Sigmoid colon (tissue), 7 donors: ENCODE data around the gene ARSI. TPM values are rescaled to one million over a fixed set of nuclear protein-coding genes. Genes with fewer than 3 reads are reported as not detected.
A peak's percentile ranks its signal among the peaks of the same experiment; 100 is the strongest.

Experiments used
- DNase-seq: peaks from one replicate; pipeline ENCODE4 v3.0.0-alpha.2; 2019
- H3K27ac ChIP-seq, 4 donors: fragments of 200-600 bp; sonication (generic); one replicate each; pipeline ENCODE4 v1.5.1; 2016 to 2019; ENCODE audit warnings: mild to moderate bottlenecking in 1 of 4
- H3K27me3 ChIP-seq, 3 donors: fragments of 200-600 bp; sonication (generic); one replicate each; pipeline ENCODE4 v1.5.1; 2019; ENCODE audit warnings: mild to moderate bottlenecking in 1 of 3
- H3K36me3 ChIP-seq, 4 donors: fragments of 200-600 bp; sonication (generic); one replicate each; pipeline ENCODE4 v1.5.1; 2016 to 2019
- H3K4me1 ChIP-seq, 4 donors: fragments of 200-600 bp; sonication (generic); one replicate each; pipeline ENCODE4 v1.5.1; 2017 to 2019
- H3K4me3 ChIP-seq, 4 donors: fragments of 200-600 bp; sonication (generic); one replicate each; pipeline ENCODE4 v1.5.1; 2017 to 2019; ENCODE audit warnings: mild to moderate bottlenecking in 2 of 4, moderate library complexity in 1 of 4
- H3K9me3 ChIP-seq, 4 donors: fragments of 200-600 bp in 3 of 4; sonication (generic) in 3 of 4; one replicate each; pipeline versions ENCODE4 v1.5.1 to v1.6.1; 2013 to 2019
- CTCF ChIP-seq, 4 experiments: fragments of 450-650 bp in 3 of 4; fragments of 200-600 bp in 1 of 4; IDR thresholded peaks; one replicate each; pipeline ENCODE4 v1.5.1; 2016 to 2019; ENCODE audit warnings: antibody characterized with exemption in 4 of 4, mild to moderate bottlenecking in 3 of 4, moderate library complexity in 2 of 4
- EP300 ChIP-seq, 4 donors: sonication (generic); formaldehyde crosslinking; IDR thresholded peaks; one replicate each; pipeline ENCODE4 v1.6.1; 2017; ENCODE audit warnings: antibody characterized with exemption in 4 of 4
- POLR2A ChIP-seq, 2 donors: fragments of 450-650 bp; IDR thresholded peaks; one replicate each; pipeline ENCODE4 v1.6.1; 2016; ENCODE audit warnings: antibody characterized with exemption in 2 of 2, mild to moderate bottlenecking in 2 of 2, moderate library complexity in 2 of 2
- POLR2AphosphoS5 ChIP-seq, 4 donors: sonication (generic); formaldehyde crosslinking; IDR thresholded peaks; one replicate each; pipeline ENCODE4 v1.6.1; 2017; ENCODE audit warnings: antibody characterized with exemption in 4 of 4
- WGBS, 2 donors: extraction: QIAGEN DNeasy Blood & Tissue Kit; methylation state at CpG; one replicate each; pipeline ENCODE4 v1.1.7; 2013; 5-methylcytosine and 5-hydroxymethylcytosine counted together
- intact Hi-C: fragments of 100-400 bp; cut with DNase I; formaldehyde crosslinking; loops from one replicate; pipeline ENCODE4 v1.15.1; 2023
- polyA plus RNA-seq, 3 donors: library from polyadenylated mRNA; stranded (reverse); fragments of 200-250 nt; gene quantifications; one replicate each; pipeline ENCODE4 v1.2.3, GENCODE V29; 2013
- total RNA-seq, 4 donors: library from RNA; depleted of rRNA; stranded (reverse); fragments of >200 nt; gene quantifications; one replicate each; pipeline ENCODE4 v1.1.0, GENCODE V29; 2016
- donor health status: healthy with polysubstance abuse.
- donor health status: Bipolar disorder and iron deficiency.
- donor health status: healthy.

ARSI gene
- total and polyA plus RNA-seq, 7 donors, result 0.63 to 3.3 (median 1.5) TPM; not detected in 2

- 76 to 83% methylated on average over 6 of the region's 6 CpGs for WGBS, 2 donors
- Histone ChIP-seq H3K36me3 (no peaks in the 10 kb centered on the region), H3K4me3 (no peak overlapping the region), H3K9me3 (no peaks in the 10 kb centered on the region), H3K27me3 (peaks cover 0 to 11% (median 0%) of the 10 kb centered on the region in 3 donors), H3K27ac (peak overlapping the region; percentile 36 to 78 (median 66)), H3K4me1 (peaks cover 0 to 73% (median 56%) of the 10 kb centered on the region in 4 donors)
- intact Hi-C loops, result no loop called here
- TF ChIP-seq CTCF (IDR thresholded peaks at IDR 0.05) (no peak), POLR2A (IDR thresholded peaks at IDR 0.05) (no peak)
- DNase-seq, result no peak
Observed at GRCh38 chr5:150299571-150300327, 3.0 kb downstream of the ARSI start.

GRCh38 chr5:150298701-150299451 lies 3.8 kb downstream of the ARSI start:
- Histone ChIP-seq H3K4me3 (no peak overlapping the region), H3K36me3 (no peaks in the 10 kb centered on the region), H3K27ac (peak overlapping the region; percentile 36 to 78 (median 66)), H3K9me3 (no peaks in the 10 kb centered on the region), H3K27me3 (peaks cover 0 to 11% (median 0%) of the 10 kb centered on the region in 3 donors), H3K4me1 (peaks cover 0 to 68% (median 54%) of the 10 kb centered on the region in 4 donors)
- DNase-seq, result peak; percentile 84
- no peak for TF ChIP-seq POLR2AphosphoS5 (IDR thresholded peaks at IDR 0.05)
- no peak for TF ChIP-seq CTCF (IDR thresholded peaks at IDR 0.05)
- no peak for TF ChIP-seq EP300 (IDR thresholded peaks at IDR 0.05)
- TF ChIP-seq POLR2A (IDR thresholded peaks at IDR 0.05), result no peak
- intact Hi-C loops, result no loop called here
- 82 to 86% methylated on average over 10 of the region's 10 CpGs for WGBS, 2 donors

GRCh38 chr5:150297934-150298595 lies 4.6 kb downstream of the ARSI start:
- H3K9me3 ChIP-seq, result no peaks in the 10 kb centered on the region
- H3K36me3 ChIP-seq, result no peaks in the 10 kb centered on the region
- 95 to 96% methylated on average over 31 of the region's 31 CpGs for whole genome bisulfite sequencing, 2 donors
- peak overlapping the region in 3 of 4 donors; percentile 59 to 78 (median 74) for H3K27ac ChIP-seq
- DNase-seq, result peak; percentile 59
- no peak overlapping the region for H3K4me3 ChIP-seq
- TF ChIP-seq EP300 (IDR thresholded peaks at IDR 0.05) (no peak), POLR2A (IDR thresholded peaks at IDR 0.05) (no peak), CTCF (IDR thresholded peaks at IDR 0.05) (no peak), POLR2AphosphoS5 (IDR thresholded peaks at IDR 0.05) (no peak)
- intact Hi-C loops, result no loop called here
- H3K27me3 ChIP-seq, result peaks cover 0 to 11% (median 0%) of the 10 kb centered on the region in 3 donors
- peaks cover 0 to 59% (median 48%) of the 10 kb centered on the region in 4 donors for H3K4me1 ChIP-seq

GRCh38 chr5:150297236-150297890 lies 5.3 kb downstream of the ARSI start:
- TF ChIP-seq CTCF (IDR thresholded peaks at IDR 0.05) (no peak), POLR2AphosphoS5 (IDR thresholded peaks at IDR 0.05) (no peak), POLR2A (IDR thresholded peaks at IDR 0.05) (no peak), EP300 (IDR thresholded peaks at IDR 0.05) (no peak)
- no peak for DNase-seq
- intact Hi-C loops, result no loop called here
- H3K4me1 ChIP-seq, result peaks cover 0 to 52% (median 41%) of the 10 kb centered on the region in 4 donors
- no peaks in the 10 kb centered on the region for H3K9me3 ChIP-seq
- H3K4me3 ChIP-seq, result no peak overlapping the region
- no peak overlapping the region for H3K27ac ChIP-seq
- 95% methylated on average over 36 of the region's 36 CpGs for WGBS, 2 donors
- no peaks in the 10 kb centered on the region for H3K36me3 ChIP-seq
- peaks cover 0 to 6% (median 0%) of the 10 kb centered on the region in 3 donors for H3K27me3 ChIP-seq
